K562 (cell line): ENCODE measurements around the gene CUL5. TPM values are rescaled to one million over a fixed set of nuclear protein-coding genes. Genes with fewer than 3 reads are reported as not detected.

ENCODE experiments used
- ATAC-seq: fragments of 200-7000 bp; cut with Tn5 transposase; 3 replicates; pipeline ENCODE4 v1.9.1; 2020; ENCODE audit warnings: moderate library complexity
- BruUV-seq: library from RNA; stranded (reverse); fragments of 400-500 nt; replicated peaks from 2 replicates; lab custom pipeline; 2021; lab: Mats Ljungman, UMichigan
- CTCF ChIA-PET: fragments of 300-600 bp; formaldehyde crosslinking; extraction: SDS; loops from one replicate; lab custom pipeline; 2021; ENCODE audit warnings: low intra/inter-chr PET ratio; lab: Yijun Ruan, JAX
- POLR2A ChIA-PET: fragments of 300-600, 350-650 bp; sonication (Branson Sonifier 250); formaldehyde crosslinking; extraction: SDS; loops from one replicate; lab custom pipeline; 2021; ENCODE audit warnings: antibody characterized with exemption, inconsistent platforms; lab: Yijun Ruan, JAX
- DNase-seq, 4 experiments: peaks; one replicate each; pipeline versions ENCODE4 v3.0.0 to v3.0.0-alpha.2; 2011 to 2018; ENCODE audit warnings: low spot score in 3 of 4, mixed read lengths in 3 of 4; ENCODE audit errors: extremely low read depth in 1 of 4
- FAIRE-seq: peaks from 2 replicates; lab custom pipeline; 2011; peaks lifted over from hg19 to GRCh38; lab: Jason Lieb, UNC
- H2AFZ ChIP-seq: 2 replicates; pipeline ENCODE4 v1.6.0; 2011; ENCODE audit warnings: low read depth, low read length, control low read depth, inconsistent platforms
- H3K27ac ChIP-seq: fragments of 200-600 bp; 3 replicates; pipeline ENCODE4 v1.8.0; 2011; ENCODE audit warnings: low read depth, mild to moderate bottlenecking, control low read depth, inconsistent platforms, low read length, moderate library complexity, mixed read lengths; ENCODE audit errors: extremely low read depth
- H3K27me3 ChIP-seq, 2 experiments: fragments of 300-600 bp in 1 of 2; 2 replicates in 1 of 2; 3 replicates in 1 of 2; pipeline versions ENCODE4 v1.6.0 to v1.8.0; 2011; ENCODE audit warnings: inconsistent platforms in 2 of 2, low read length in 2 of 2, mild to moderate bottlenecking in 1 of 2, mixed read lengths in 1 of 2, moderate library complexity in 1 of 2; ENCODE audit not compliant: control insufficient read depth in 2 of 2, insufficient read depth in 2 of 2
- H3K36me3 ChIP-seq: fragments of 300-600 bp; 3 replicates; pipeline ENCODE4 v1.8.0; 2011; ENCODE audit warnings: mild to moderate bottlenecking, low read length, inconsistent platforms; ENCODE audit not compliant: control insufficient read depth, insufficient read depth
- H3K4me1 ChIP-seq, 2 experiments: fragments of 200-600 bp in 1 of 2; replicated peaks in 1 of 2; 2 replicates in 1 of 2; 3 replicates in 1 of 2; pipeline versions ENCODE4 v1.5.1 to v1.8.0; 2011; ENCODE audit warnings: inconsistent platforms in 2 of 2, low read length in 2 of 2, mild to moderate bottlenecking in 1 of 2, mixed read lengths in 1 of 2, moderate library complexity in 1 of 2; ENCODE audit not compliant: control insufficient read depth in 2 of 2, insufficient read depth in 2 of 2
- H3K4me2 ChIP-seq: 2 replicates; pipeline ENCODE4 v1.6.1; 2011; ENCODE audit warnings: low read length, control low read depth, inconsistent platforms, mixed read lengths; ENCODE audit not compliant: insufficient read depth
- H3K4me3 ChIP-seq: fragments of 200-600 bp; sonication (generic), shearing (Covaris generic); 2 replicates; pipeline ENCODE4 v1.5.1; 2016; ENCODE audit warnings: control low read depth, inconsistent platforms
- H3K79me2 ChIP-seq: fragments of 200-600 bp; 3 replicates; pipeline ENCODE4 v1.8.0; 2011; ENCODE audit warnings: low read length, inconsistent platforms; ENCODE audit not compliant: control insufficient read depth, insufficient read depth
- H3K9ac ChIP-seq, 2 experiments: 2 replicates each; pipeline versions ENCODE4 v1.6.0 to v1.6.1; 2011; ENCODE audit warnings: low read depth in 2 of 2, low read length in 2 of 2, control low read depth in 1 of 2, inconsistent platforms in 1 of 2, mild to moderate bottlenecking in 1 of 2, mixed read lengths in 1 of 2; ENCODE audit not compliant: insufficient read depth in 1 of 2
- H3K9me1 ChIP-seq: one replicate; pipeline ENCODE4 v1.6.0; 2011; ENCODE audit warnings: inconsistent platforms, mild to moderate bottlenecking, low read length, moderate library complexity; ENCODE audit not compliant: control insufficient read depth, insufficient read depth
- H3K9me3 ChIP-seq: replicated peaks from 2 replicates; pipeline ENCODE4 v1.5.1; 2011; ENCODE audit warnings: low read depth, low read length, inconsistent platforms; ENCODE audit not compliant: control insufficient read depth, insufficient read depth
- H4K20me1 ChIP-seq: replicated peaks from 2 replicates; pipeline ENCODE4 v1.6.1; 2011; ENCODE audit warnings: low read length, inconsistent platforms, mixed read lengths; ENCODE audit not compliant: control insufficient read depth, insufficient read depth
- C11orf30 ChIP-seq: fragments of 450-650 bp; IDR thresholded peaks from 2 replicates; pipeline ENCODE4 v1.6.1; 2016; ENCODE audit warnings: low read depth, mild to moderate bottlenecking
- MAFF ChIP-seq: IDR thresholded peaks from 2 replicates; pipeline ENCODE4 v1.6.1; 2012; ENCODE audit warnings: low read length, improper control_type of control experiment
- MAFG ChIP-seq: fragments of 450-650 bp; conservative IDR thresholded peaks from 2 replicates; pipeline ENCODE4 v1.6.1; 2016; ENCODE audit warnings: missing genetic modification characterization, missing compliant biosample characterization
- MAFK ChIP-seq: IDR thresholded peaks from 2 replicates; pipeline ENCODE4 v1.6.1; 2011; ENCODE audit warnings: low read length, improper control_type of control experiment
- MYBL2 ChIP-seq, 2 experiments: fragments of 450-650 bp in 1 of 2; sonication (generic) in 1 of 2; formaldehyde crosslinking in 1 of 2; IDR thresholded peaks; 2 replicates each; pipeline versions ENCODE4 v1.6.1 to v1.8.1; 2017 to 2022; ENCODE audit warnings: borderline replicate concordance in 1 of 2, inconsistent platforms in 1 of 2, low read depth in 1 of 2, mild to moderate bottlenecking in 1 of 2, missing genetic modification reagents in 1 of 2, moderate library complexity in 1 of 2
- RHOXF2B ChIP-seq: fragments of 250-450 bp; sonication (Bioruptor Pico); conservative IDR thresholded peaks from 2 replicates; pipeline ENCODE4 v1.5.1; 2021
- ZNF316 ChIP-seq: fragments of 450-650 bp; IDR thresholded peaks from 2 replicates; pipeline ENCODE4 v1.6.1; 2016
- WGBS: fragments of 100-300 bp; shearing (Covaris generic); methylation state at CpG from one replicate; pipeline ENCODE4 v1.1.6; 2016; ENCODE audit warnings: low coverage, mixed read lengths; ENCODE audit not compliant: insufficient coverage; ENCODE audit errors: missing lambda C conversion rate; 5-methylcytosine and 5-hydroxymethylcytosine counted together
- in situ Hi-C: fragments of 300-500 bp; cut with MboI; formaldehyde crosslinking; loops from 4 replicates; pipeline ENCODE4 v1.15.0; 2018; ENCODE audit warnings: inconsistent platforms, mixed read lengths
- intact Hi-C: fragments of 100-400 bp; cut with micrococcal nuclease; formaldehyde crosslinking; loops from 2 replicates; pipeline ENCODE4 v1.14.2; 2022
- polyA plus RNA-seq, 8 experiments: library from polyadenylated mRNA; depleted of rRNA in 4 of 8; stranded (reverse) in 5 of 8; unstranded in 3 of 8; fragments of >200 nt; fragmentation: Nextera tagmentation in 2 of 8; fragmentation: Illumina TruSeq in 1 of 8; extraction: Ambion mirVana in 2 of 8; extraction: Trizol in 1 of 8; gene quantifications; 2 replicates each; pipeline versions ENCODE4 v1.2.1 to v1.2.3, GENCODE V29; 2011 to 2014; ENCODE audit warnings: inconsistent platforms in 1 of 8, missing spikeins in 1 of 8
- total RNA-seq, 7 experiments: library from RNA; depleted of rRNA in 6 of 7; stranded (reverse); fragments of >200 nt in 6 of 7; fragmentation: Illumina TruSeq in 2 of 7; extraction: Trizol in 2 of 7; gene quantifications; 2 replicates each; pipeline versions ENCODE4 v1.2.1 to v1.2.3, GENCODE V29; 2011 to 2021; ENCODE audit warnings: low replicate concordance in 1 of 7
- TF ChIP-seq, protein P1 (sequence below): fragments of 250-450 bp; sonication (Bioruptor Pico); IDR thresholded peaks from 2 replicates; pipeline ENCODE4 v1.8.0; 2022; ENCODE audit warnings: inconsistent platforms

The CUL5 gene
- total and polyA plus RNA-seq, 9 of the 15 experiments (the other 6 are each of a cell fraction or from before 2014, with no cell fraction given) = 14.3 to 45.9 (median 23.0) TPM

- ChIA-PET CTCF (no interaction called here), POLR2A (interaction anchor here (0.9 kb wide), 1 partner anchor 26 kb away, joined by 3 read pairs; no protein-coding TSS in a partner anchor)
- BruUV-seq = no TSS peak
- Histone ChIP-seq H3K79me2 (no peaks in the 10 kb centered on the region), H3K4me3 (no peak overlapping the region), H4K20me1 (no peaks in the 10 kb centered on the region), H2AFZ (no peak overlapping the region), H3K36me3 (peaks cover 60% of the 10 kb centered on the region), H3K4me1 (no peaks in the 10 kb centered on the region), H3K27ac (no peak overlapping the region), H3K9ac (no peak overlapping the region), H3K27me3 (no peaks in the 10 kb centered on the region), H3K4me2 (no peak overlapping the region), H3K9me3 (no peaks in the 10 kb centered on the region), H3K9me1 (no peaks in the 10 kb centered on the region)
- no peak for DNase-seq
- in situ Hi-C loops (no loop called here), intact Hi-C loops (no loop called here)
- ATAC-seq = no peak
- no peak for FAIRE-seq
- 50% methylated on average over 2 of the region's 2 CpGs for WGBS
- no peak for TF ChIP-seq MYBL2 (IDR thresholded peaks at IDR 0.05; ENCODE audit: low read depth)
- TF ChIP-seq MYBL2 (CRISPR knock-in tag; IDR thresholded peaks at IDR 0.05; ENCODE audit: borderline replicate concordance) = no peak
- TF ChIP-seq ZNF316 = peak; percentile 71
- TF ChIP-seq C11orf30 = peak; percentile 61
- TF ChIP-seq MAFF = peak; percentile 44
- TF ChIP-seq, protein P1, sequence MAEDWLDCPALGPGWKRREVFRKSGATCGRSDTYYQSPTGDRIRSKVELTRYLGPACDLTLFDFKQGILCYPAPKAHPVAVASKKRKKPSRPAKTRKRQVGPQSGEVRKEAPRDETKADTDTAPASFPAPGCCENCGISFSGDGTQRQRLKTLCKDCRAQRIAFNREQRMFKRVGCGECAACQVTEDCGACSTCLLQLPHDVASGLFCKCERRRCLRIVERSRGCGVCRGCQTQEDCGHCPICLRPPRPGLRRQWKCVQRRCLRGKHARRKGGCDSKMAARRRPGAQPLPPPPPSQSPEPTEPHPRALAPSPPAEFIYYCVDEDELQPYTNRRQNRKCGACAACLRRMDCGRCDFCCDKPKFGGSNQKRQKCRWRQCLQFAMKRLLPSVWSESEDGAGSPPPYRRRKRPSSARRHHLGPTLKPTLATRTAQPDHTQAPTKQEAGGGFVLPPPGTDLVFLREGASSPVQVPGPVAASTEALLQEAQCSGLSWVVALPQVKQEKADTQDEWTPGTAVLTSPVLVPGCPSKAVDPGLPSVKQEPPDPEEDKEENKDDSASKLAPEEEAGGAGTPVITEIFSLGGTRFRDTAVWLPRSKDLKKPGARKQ = no peak
- peak; percentile 50; the same call in 1 of the 2 replicates for TF ChIP-seq MAFG (tag)
- TF ChIP-seq MAFK = 0 out of 2 replicates have a peak, but pooled peaks have one; percentile 16
- TF ChIP-seq RHOXF2B = no peak
Measured at GRCh38 chr11:108092134-108092533, 83.4 kb downstream of the CUL5 start.
